ENCODE data around the gene ZBTB39.

DNA sequence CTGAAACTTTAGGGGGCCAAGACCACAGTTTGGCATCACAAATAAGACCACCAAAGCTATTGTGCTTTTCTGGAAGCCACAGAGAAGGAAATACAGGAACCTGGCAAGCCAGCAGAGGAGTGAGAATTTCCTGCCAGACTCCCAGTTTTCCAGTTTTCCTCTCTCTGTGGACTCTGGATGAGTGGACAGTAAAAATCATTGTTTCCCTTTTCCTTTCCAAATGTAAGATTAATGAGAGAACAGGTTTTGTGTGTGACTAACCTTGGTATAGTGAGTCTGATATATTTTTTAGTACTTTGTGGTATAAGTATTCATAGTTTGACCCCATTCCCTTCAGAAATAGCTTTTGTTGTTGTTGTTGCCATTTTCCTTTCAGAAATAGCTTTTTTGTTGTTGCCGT is 12.6 kb upstream of the ZBTB39 start:
- TF ChIP-seq, protein P1, sequence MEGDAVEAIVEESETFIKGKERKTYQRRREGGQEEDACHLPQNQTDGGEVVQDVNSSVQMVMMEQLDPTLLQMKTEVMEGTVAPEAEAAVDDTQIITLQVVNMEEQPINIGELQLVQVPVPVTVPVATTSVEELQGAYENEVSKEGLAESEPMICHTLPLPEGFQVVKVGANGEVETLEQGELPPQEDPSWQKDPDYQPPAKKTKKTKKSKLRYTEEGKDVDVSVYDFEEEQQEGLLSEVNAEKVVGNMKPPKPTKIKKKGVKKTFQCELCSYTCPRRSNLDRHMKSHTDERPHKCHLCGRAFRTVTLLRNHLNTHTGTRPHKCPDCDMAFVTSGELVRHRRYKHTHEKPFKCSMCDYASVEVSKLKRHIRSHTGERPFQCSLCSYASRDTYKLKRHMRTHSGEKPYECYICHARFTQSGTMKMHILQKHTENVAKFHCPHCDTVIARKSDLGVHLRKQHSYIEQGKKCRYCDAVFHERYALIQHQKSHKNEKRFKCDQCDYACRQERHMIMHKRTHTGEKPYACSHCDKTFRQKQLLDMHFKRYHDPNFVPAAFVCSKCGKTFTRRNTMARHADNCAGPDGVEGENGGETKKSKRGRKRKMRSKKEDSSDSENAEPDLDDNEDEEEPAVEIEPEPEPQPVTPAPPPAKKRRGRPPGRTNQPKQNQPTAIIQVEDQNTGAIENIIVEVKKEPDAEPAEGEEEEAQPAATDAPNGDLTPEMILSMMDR (IDR thresholded peaks at IDR 0.05; ENCODE audit: low read depth, low read length): no peak
- TF ChIP-seq EZH2phosphoT487 (IDR thresholded peaks at IDR 0.05; ENCODE audit: low read depth): no peak
